GM19372 (cell line): Measurements from ENCODE around the gene DRC3.
A peak's percentile ranks its signal among the peaks of the same experiment; 100 is the strongest.

Experiments used
- ATAC-seq: cut with Tn5 transposase; IDR thresholded peaks from one replicate; pipeline ENCODE4 v1.9.1; 2021; ENCODE audit warnings: mild to moderate bottlenecking, low read depth, moderate library complexity; ENCODE audit not compliant: unreplicated experiment

DRC3 gene, protein sequence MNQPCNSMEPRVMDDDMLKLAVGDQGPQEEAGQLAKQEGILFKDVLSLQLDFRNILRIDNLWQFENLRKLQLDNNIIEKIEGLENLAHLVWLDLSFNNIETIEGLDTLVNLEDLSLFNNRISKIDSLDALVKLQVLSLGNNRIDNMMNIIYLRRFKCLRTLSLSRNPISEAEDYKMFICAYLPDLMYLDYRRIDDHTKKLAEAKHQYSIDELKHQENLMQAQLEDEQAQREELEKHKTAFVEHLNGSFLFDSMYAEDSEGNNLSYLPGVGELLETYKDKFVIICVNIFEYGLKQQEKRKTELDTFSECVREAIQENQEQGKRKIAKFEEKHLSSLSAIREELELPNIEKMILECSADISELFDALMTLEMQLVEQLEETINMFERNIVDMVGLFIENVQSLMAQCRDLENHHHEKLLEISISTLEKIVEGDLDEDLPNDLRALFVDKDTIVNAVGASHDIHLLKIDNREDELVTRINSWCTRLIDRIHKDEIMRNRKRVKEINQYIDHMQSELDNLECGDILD

DNA sequence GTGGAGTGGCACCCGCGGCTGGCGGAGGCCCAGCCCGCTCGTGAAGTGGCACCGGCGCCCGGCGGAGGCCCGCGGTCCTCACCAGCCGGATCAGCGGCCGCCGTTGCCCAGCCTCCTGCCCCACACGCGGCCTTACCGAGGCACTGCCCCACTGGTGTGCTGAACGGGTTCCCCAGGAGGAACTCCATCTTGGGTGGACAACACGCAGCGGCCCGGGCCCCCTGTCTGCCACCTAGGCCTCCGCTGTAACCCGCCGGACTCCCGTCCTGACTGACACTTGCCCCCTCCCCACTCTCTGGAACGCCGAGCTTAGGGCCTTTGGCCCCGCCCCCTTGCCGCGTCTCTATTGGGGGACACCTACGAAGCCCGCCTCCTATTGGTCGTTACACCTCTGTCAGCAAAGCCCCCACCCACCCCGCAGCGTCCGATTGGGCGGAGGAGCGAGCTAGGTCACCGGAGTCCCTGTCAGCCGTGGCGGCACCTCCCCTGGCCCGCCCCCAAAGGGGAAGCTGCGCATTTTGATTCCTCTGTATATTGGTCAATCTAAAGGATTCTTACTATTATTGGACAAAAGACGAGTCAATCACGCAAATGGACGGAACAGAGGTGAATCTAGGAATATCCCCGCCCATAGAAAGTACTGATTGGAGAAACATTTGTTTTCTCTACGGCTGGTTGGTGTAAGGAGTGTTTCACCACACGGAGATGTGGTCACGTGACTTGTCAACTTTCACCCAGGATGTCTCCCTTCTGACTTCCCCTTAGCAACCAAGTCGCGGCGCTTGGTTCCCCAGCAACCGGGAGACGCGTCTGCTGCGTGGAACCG is at the start of gene DRC3, which contains the start of gene TOM1L2:
DRC3 (plus strand) TSS at position 737 of the 826 bp plus-strand sequence. CDS start 4,737 bp downstream, outside the sequence.
TOM1L2 (minus strand) TSS at position 275 of the 826 bp plus-strand sequence; CDS start at position 188, 87 bp downstream.
- ATAC-seq, result peak; percentile 88

DNA sequence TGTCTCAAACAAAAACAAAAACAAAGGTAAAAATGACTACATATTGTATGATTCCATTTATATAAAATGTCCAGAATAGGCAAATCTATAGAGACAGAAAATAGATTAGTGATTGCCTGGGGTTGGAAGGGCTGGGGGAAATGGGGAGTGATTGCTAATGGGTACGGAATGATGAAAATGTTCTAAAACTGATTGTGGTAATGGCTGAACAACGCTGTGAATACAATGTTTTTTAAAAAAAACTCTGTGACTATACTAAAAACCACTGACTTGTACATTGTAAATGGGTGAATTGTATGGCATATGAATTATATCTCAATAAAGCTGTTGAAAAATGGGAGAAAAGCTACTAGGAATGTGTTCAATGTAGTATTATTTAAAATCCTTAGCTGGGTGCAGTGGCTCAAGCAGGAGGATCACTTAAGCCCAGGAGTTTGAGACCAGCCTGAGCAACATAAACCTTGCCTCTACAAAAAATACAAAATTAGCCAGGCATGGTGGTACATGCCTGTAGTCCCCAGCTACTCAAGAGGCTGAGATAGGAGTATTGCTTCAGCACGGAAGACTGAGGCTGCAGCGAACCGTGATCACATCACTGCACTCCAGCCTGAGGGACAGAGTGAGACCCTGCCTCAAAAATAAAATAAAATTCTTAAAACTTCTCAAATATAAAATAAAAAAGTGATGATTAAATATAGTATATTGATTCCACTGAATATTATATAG is 48.4 kb upstream of the DRC3 start:
- ATAC-seq, result no peak

DNA sequence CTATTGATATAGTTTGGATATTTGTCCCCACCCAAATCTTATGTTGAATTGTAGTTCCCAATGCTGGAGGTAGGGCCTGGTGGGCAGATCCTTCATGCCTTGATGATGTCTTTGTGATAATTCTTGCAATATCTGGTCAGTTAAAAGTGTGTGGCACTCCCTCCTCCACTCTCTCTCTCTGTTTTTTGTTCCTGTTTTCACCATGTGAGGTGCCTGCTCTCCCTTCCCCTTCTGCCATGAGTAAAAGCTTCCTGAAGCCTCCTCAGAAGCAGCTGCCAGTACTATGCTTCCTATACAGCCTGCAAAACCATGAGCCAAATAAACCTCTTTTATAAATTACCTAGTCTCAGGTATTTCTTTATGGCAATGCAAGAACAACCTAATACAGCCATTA is 47.8 kb upstream of the DRC3 start:
- ATAC-seq, result no peak

DNA sequence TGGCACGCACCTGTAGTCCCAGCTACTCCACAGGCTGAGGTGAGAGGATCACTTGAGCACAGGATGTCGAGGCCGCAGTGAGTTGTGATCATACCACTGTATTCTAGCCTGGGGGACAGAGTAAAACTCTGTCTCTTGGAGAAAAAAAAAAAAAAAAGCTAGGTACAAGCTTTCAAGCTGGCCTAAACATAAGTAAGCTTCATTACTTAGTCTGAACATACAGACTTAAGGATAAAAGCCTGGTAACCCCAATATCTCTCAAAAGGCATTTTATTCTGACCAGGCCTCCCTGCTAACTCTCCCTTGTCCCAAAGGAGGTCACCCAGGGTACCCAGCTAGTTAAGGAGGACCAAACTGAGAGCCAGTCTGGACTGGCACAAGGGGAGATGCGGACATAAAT is 46.6 kb upstream of the DRC3 start:
- ATAC-seq, result no peak

DNA sequence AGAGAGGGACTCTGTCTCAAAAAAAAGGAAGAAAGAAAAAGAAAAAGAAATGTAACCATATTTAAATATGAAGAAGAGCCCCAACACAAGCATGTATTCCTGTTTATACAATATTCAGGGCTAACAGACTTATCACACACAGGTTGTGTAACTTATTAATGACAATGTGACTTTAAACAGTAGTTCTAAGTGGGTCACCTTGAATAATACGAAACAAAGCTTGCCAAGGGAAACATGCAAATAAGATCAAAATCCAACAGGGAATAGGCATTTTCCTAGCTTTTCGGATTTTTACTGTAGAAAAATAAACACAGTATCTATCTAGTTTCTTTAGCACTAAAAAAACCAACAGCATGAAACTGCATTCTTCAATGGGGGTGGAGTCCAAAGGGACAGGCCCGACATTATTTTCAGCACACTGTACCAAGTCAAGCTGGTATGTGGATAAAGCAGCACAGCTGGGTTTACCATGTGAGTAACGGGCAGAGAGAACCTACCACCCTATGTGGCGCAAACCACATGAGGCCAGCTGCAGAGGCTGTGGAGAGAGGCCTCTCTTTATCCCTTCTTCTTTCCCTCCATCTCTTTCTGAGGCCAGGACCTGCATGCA is 45.7 kb upstream of the DRC3 start:
- no peak for ATAC-seq

DNA sequence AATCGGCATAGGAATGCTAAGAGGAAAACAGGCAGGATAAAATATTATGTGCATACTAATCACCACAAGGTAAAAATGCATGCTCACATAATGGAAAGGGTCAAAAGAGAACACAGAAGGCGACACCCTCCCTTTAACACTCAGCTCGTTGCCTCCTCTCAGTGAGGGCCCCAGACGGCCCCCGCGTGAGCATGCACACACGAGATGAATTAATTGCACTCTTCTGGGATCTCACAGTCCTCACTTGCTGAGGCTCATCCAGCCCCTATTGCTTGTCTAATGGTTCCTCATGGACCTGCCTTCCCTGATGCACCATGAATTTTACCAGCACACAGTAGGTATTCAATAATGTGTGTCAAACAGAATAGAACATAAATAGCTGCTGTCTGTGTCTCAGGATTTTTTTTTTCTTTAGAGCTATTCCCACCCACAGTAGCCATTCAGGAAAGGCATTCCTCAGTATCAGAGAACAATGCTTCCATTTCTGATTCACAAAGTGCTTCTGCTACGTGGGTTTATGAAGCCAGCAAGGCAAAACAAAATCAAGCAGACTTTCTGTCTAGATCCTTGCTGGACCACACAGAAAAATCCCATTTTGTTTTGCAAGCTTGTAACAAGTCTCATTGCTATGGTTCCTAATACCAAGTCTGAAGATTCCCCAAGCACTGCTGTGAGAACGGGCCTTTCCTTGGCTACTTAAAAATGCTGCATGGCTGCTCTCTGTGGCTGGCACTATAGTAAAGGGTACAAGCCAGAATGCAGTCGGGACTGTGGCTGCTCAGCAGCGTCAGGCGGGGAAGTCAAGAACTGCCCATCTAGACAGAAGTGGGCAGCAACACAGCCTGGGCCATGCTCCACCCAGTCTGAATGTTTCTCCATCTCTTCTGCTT is 44.0 kb upstream of the DRC3 start:
- ATAC-seq, result no peak

DNA sequence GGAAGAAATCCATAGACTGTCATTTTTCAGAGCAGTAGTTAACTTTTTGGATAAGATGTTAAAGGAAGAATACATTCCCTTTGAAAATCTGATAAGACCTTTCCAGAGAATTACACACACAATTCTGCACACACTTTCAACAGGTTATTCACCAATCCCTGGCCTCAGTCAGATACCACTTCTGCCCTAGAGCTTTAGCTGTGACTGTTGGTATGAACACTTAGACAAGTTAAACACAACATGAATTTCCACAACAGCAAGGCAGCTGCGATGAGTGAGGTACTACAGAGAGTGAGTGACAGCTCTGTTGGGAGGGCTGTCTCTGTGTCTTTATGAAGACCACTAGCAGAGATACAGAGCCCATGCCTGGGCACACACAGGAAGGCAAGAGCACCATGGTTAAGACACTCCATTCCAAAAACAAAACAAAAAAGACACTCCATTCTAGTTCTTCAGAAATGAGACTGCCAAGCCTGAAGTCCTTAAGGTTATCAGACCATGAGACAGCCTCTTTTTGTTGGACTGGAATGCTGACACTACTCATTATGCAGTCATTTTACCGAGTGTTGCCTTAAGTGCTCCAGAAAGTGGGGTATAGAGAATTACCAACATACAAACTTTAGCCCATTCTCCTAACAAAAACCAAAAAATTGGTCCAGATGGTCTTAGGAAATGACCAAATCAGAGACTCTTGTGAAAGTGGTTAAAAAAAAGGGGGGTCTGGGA is 42.8 kb upstream of the DRC3 start:
- ATAC-seq, result no peak

DNA sequence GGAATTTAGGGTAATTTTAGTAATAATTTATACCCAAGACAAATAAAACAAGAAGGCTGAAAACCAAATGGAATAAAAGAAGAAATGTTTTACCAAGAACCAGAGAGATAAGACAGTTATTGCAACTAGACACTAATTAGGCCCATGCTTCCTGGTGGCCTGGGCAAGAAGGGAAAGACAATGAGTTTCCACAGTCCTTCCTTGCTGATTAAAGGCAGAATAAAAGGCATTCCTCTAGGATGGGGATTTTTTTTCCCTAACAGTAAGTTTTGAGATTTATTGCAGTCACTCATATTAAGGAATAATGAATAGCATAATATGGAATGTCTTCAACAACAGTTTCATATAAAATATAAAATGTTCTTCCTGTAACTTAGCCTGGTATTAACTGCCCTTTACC is 42.0 kb upstream of the DRC3 start:
- ATAC-seq, result no peak

DNA sequence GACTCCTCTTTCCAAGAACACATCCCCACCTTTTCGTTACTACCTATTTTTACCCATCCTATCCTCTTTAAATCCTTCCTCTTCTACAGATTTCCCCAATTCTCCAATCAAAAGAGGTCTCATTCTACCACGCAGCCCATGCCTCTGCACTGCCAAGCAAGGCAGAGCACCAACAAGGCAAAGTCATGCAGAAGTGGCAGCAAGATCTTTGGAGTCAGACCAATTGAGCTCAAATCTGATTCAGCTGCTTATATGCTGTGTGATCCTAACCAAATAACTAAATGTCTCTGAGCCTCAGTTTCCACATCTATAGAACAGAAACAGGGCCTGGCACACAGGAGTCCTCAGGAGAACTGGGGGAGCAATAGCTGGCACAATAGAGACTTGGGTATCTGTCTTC is 41.5 kb upstream of the DRC3 start:
- ATAC-seq, result no peak

DNA sequence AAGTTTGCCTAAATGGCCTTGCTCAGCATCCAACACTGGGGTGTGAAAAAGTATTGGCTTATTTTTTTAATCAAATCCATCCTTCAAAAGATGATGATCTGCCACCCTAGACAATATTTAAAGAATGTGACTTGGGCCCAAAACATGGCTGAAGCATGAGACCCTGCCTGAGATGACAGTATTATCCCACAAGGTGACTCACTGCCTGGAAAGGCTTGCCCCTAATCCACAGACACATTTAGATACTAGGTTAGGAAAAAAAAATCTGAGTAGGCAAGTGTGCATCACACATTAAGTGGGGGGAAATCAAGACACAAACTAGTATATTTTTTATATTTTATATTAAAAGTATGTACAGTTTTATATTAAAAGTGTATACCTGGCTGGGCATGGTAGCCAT is 38.9 kb upstream of the DRC3 start:
- no peak for ATAC-seq

DNA sequence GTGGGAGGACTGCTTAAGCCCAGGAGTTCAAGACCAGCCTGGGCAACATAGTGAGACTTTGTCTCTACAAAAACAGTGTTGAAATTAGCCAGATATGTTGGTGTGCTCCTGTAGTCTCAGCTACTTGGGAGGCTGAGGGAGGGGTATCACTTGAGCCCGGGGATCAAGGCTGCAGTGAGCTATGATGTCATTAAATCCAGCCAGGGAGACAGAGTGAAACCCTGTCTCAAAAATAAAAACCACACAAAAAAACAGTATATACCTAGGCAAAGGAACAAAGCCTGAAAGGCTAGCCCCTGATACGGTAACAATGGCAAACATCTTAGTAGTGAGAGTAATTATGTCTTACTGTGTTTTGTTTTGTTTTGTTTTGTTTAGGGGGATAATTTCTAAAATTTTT is 38.4 kb upstream of the DRC3 start:
- no peak for ATAC-seq

DNA sequence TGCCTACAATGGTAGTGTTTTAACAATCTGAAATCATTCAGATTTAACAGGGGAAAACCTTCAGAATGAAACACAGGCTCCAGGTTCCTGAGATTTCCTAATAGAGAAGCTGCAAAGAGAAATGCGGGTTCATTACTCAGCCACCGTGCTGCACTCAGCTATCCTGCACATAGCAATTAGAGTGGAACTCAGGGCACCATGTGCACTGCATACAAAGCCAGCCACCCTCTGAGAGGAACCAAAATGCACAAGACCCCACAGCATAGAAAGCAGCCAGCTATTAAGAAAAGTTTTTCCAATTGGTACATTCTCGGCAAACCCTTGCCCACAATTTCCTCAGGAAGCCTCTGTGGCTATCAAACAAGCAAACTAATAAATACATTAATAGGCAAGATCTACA is 37.9 kb upstream of the DRC3 start:
- ATAC-seq, result no peak

DNA sequence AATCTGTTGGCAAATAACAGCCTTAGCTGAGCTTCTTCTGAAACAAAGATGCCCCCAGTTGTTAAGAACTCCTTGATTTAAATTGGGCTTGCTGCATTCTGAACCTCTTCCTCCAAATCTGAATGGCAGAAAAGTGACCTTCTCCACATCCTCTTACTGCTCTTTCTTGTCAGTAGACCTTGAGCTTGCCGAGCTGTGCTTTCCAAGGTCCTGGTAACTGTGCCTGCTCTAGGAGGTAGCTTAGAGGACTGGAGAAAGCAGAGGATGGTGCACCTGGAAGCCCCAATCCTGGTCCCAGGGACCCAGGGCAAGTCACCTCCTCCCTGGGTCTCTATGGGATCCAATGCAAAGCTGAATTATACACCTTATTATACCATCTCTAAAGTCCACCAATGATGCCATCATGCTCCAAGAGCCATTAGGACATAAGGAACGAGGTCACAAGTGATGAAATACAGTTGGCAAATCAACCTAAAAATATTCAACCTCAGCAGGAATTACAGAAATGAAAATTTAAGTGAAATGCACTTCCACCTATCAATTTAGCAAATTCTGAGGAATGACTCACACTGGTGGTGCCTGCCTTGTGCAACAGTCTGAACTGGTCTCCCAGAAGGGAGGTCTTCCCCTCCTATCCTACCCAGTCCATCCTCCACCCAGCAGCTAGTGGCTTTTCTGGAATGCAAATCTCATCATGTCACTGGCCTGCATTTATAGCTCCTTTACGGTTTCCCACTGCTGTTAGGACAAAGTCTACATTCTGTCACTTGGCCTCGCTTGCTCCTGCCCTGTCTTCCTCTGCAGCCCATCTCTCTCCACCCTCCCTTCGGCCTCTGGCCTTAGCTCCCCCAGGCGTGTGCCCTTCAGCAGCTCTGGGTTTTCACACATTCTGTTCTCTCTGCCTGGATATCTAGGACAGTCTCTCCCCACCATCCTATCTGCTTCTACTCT is 37.1 kb upstream of the DRC3 start:
- ATAC-seq, result no peak

DNA sequence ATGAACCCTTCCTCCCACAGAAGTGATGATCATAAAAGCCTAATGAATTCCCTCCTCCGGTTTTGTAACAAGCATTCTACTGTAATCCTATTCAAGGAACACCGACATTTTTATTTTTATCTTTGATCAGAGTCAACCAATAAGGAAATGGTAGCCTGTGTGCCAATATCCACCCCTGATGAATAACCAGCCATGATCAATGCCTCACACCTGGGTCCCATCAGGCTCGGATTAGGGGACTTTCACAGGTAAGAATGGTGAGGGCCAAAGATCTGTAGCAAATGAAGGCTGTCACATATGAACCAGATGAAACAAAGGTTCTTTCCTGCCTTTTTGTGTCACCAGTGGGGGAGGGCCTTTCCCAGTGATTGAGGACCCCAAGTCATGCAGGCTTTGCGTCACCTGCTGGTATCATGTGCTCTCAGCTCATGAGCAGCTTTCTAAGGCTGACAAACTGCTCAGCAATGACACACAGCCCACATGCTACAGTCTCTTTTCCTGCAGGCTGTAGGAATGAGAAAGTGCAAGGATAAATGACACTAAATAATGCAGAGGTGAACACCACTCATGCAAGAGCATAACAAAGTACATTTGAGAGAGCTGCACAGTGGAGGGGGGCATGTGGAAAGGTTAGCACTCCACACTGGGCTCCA is 35.3 kb upstream of the DRC3 start:
- no peak for ATAC-seq

DNA sequence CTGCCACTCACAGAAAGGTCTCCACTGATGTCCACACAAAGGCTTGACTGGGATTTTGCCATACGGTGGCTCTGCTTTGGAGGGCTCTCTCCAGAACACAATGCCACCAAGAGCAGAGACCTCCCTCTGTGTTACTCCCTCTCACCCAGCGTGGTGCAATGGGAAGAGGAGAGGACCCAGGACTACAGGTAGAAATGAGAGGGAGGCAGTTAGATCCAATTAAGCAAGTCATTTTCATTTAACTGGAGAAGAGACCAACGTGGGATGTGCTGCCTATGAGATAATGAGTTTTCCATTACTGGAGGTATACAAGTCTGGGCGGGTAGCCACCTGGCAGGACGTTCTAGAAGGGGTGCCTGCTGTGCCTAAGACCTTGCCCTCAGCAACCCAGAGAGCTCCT is 34.7 kb upstream of the DRC3 start:
- no peak for ATAC-seq

DNA sequence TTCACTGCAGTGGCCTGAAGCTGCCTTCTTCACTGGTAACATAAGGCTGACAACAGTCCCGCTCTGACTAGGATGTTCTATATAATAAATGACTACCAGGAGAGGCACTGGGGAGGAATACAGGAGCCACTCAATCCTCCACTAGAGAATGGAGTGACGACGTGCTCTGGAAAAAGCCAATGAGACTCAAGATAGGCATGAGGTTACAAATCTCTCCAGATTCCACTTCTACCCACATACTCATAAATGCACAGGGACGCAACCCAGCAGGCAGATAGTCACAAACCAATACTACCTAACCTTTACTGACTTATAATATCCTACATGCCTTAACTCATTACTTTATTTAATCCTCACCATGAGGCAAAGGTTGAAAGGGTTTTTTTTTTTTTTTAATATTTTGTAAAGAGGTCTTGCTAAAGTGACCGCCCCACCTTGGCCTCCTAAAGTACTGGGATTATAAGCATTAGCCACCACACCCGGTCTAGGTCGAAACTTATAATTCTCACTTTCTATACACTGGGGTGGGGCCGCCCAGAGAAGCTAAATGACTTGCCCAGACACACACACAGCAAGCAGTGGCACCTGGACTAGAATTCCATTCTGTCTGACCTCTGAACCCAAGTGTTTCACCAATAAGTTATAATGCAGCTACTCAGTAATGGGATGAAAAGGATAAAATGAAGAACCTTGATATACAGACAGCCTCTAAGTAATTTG is 34.1 kb upstream of the DRC3 start:
- no peak for ATAC-seq
